GM21723 (cell line): ENCODE results near the gene SCAMP5.

Experiments used
- ATAC-seq: cut with Tn5 transposase; IDR thresholded peaks from one replicate; pipeline ENCODE4 v1.9.1; 2021; ENCODE audit warnings: mild to moderate bottlenecking, moderate library complexity; ENCODE audit not compliant: unreplicated experiment

The SCAMP5 gene

GRCh38 chr15:75044258-75044878 is 49.0 kb downstream of the SCAMP5 start:
- ATAC-seq = no peak

- no peak for ATAC-seq
Measured at GRCh38 chr15:75045332-75046015, 50.1 kb downstream of the SCAMP5 start.

- no peak for ATAC-seq
Measured at GRCh38 chr15:75048394-75048793, 53.0 kb downstream of the SCAMP5 start.

GRCh38 chr15:75049392-75049791 is 54.0 kb downstream of the SCAMP5 start:
- no peak for ATAC-seq

- ATAC-seq = no peak
Measured at GRCh38 chr15:75050283-75050682, 54.9 kb downstream of the SCAMP5 start.

GRCh38 chr15:75051191-75051608 is 55.8 kb downstream of the SCAMP5 start:
- no peak for ATAC-seq

- ATAC-seq = no peak
Measured at GRCh38 chr15:75051711-75052110, 56.3 kb downstream of the SCAMP5 start.

- ATAC-seq = no peak
Measured at GRCh38 chr15:75052972-75053747, 57.8 kb downstream of the SCAMP5 start.

GRCh38 chr15:75053748-75054125 is 58.4 kb downstream of the SCAMP5 start:
- ATAC-seq = no peak

GRCh38 chr15:75054172-75054897 is 59.0 kb downstream of the SCAMP5 start:
- no peak for ATAC-seq

GRCh38 chr15:75056036-75056435 is 60.7 kb downstream of the SCAMP5 start:
- ATAC-seq = no peak

- ATAC-seq = no peak
Measured at GRCh38 chr15:75058127-75058905, 63.0 kb downstream of the SCAMP5 start.

- no peak for ATAC-seq
Measured at GRCh38 chr15:75059607-75060006, 64.2 kb downstream of the SCAMP5 start.

GRCh38 chr15:75061272-75061671 is 65.9 kb downstream of the SCAMP5 start:
- peak; percentile 79 for ATAC-seq

- no peak for ATAC-seq
Measured at GRCh38 chr15:75062706-75063105, 67.3 kb downstream of the SCAMP5 start.

- no peak for ATAC-seq
Measured at GRCh38 chr15:75063338-75063737, 68.0 kb downstream of the SCAMP5 start.

- no peak for ATAC-seq
Measured at GRCh38 chr15:75063889-75064288, 68.5 kb downstream of the SCAMP5 start.

GRCh38 chr15:75064846-75065245 is 69.5 kb downstream of the SCAMP5 start:
- ATAC-seq = no peak

GRCh38 chr15:75065467-75065850 is 70.1 kb downstream of the SCAMP5 start:
- ATAC-seq = no peak

- no peak for ATAC-seq
Measured at GRCh38 chr15:75065851-75066509, 70.6 kb downstream of the SCAMP5 start.
